Activated CD8-positive, alpha-beta T cell treated with anti-CD3 and anti-CD28 coated beads, Interleukin-2, amount 10 ng/mL, durations not matched to agents 7 days and 5 days (primary cell): Measurements from ENCODE around the gene PACS1. TPM values are rescaled to one million over a fixed set of nuclear protein-coding genes. Genes with fewer than 3 reads are reported as not detected.
"Not testable (repeated sequence)": the region's sequence is repeated elsewhere in the genome, so short reads cannot be mapped to it uniquely, and the experiment has no call there.

Source experiments
- ATAC-seq: fragments of 150-1000 bp; cut with Tn5 transposase; one replicate; pipeline ENCODE4 v1.10.0; 2021; ENCODE audit warnings: moderate library complexity
- CTCF ChIA-PET: fragments of 350-600 bp; sonication (Branson Sonifier 250); formaldehyde crosslinking; loops from one replicate; lab custom pipeline; 2021; ENCODE audit warnings: antibody characterized with exemption; lab: Charles Lee
- POLR2A ChIA-PET: fragments of 350-600 bp; sonication (Branson Sonifier 250); formaldehyde crosslinking; loops from one replicate; lab custom pipeline; 2021; ENCODE audit warnings: antibody characterized with exemption; lab: Charles Lee
- DNase-seq: peaks from one replicate; pipeline ENCODE4 v3.0.0-alpha.2; 2020
- H3K27ac Mint-ChIP-seq: one replicate; pipeline ENCODE4 v1.8.0; 2021; ENCODE audit warnings: mild to moderate bottlenecking, mixed read lengths
- H3K27me3 Mint-ChIP-seq: one replicate; pipeline ENCODE4 v1.8.0; 2021; ENCODE audit warnings: low read depth, mixed read lengths
- H3K36me3 Mint-ChIP-seq: one replicate; pipeline ENCODE4 v1.8.0; 2021; ENCODE audit warnings: low read depth, mixed read lengths
- H3K4me1 Mint-ChIP-seq: one replicate; pipeline ENCODE4 v1.8.0; 2021; ENCODE audit warnings: low read depth, mixed read lengths
- H3K4me3 Mint-ChIP-seq: one replicate; pipeline ENCODE4 v1.8.0; 2021; ENCODE audit warnings: mild to moderate bottlenecking, mixed read lengths
- H3K9me3 Mint-ChIP-seq: one replicate; pipeline ENCODE4 v1.8.0; 2022; ENCODE audit warnings: mixed read lengths; ENCODE audit not compliant: insufficient read depth
- total RNA-seq, 2 experiments: library from RNA; stranded (reverse); gene quantifications; one replicate each; pipeline ENCODE4 v1.2.3, GENCODE V29; 2021

Gene PACS1
- total RNA-seq, 2 experiments from 2014 or later = 84.6 to 91.6 TPM

- DNase-seq = no peak
- no peak for ATAC-seq
- POLR2A ChIA-PET = interaction anchor here (0.8 kb wide), 1 partner anchor 13 kb away, joined by 3 read pairs; no protein-coding TSS in a partner anchor
- Mint-ChIP-seq H3K27me3 (no peaks in the 10 kb centered on the region), H3K36me3 (peaks cover 9% of the 10 kb centered on the region), H3K9me3 (no peaks in the 10 kb centered on the region), H3K27ac (peak overlapping the region; percentile 80), H3K4me1 (peaks cover 89% of the 10 kb centered on the region), H3K4me3 (peak overlapping the region; percentile 50)
- CTCF ChIA-PET = interaction anchor here (1.0 to 7.5 kb wide), 6 partner anchors 10 to 45 kb away, joined by 3 to 116 read pairs (median 4); partner anchors contain the start of gene PACS1
Measured at GRCh38 chr11:66112601-66113499, 42.8 kb downstream of the PACS1 start.

- CTCF ChIA-PET = interaction anchor here (1.0 to 7.5 kb wide), 10 partner anchors 9 to 197 kb away, joined by 3 to 116 read pairs (median 12); partner anchors contain the start of gene PACS1
- not testable (repeated sequence) for H3K27me3 Mint-ChIP-seq, H3K9me3 Mint-ChIP-seq, H3K36me3 Mint-ChIP-seq, DNase-seq, ATAC-seq
- POLR2A ChIA-PET = interaction anchor here (0.6 to 1.8 kb wide), 8 partner anchors 10 to 62 kb away, joined by 3 to 10 read pairs (median 6); partner anchors contain the start of gene SF3B2
- peak overlapping the region; percentile 91 for H3K27ac Mint-ChIP-seq
- H3K4me3 Mint-ChIP-seq = peak overlapping the region; percentile 69
- H3K4me1 Mint-ChIP-seq = peaks cover 86% of the 10 kb centered on the region
Measured at GRCh38 chr11:66114957-66115356, 44.9 kb downstream of the PACS1 start.

GRCh38 chr11:66115638-66116301 lies 45.7 kb downstream of the PACS1 start:
- CTCF ChIA-PET = interaction anchor here (1.0 to 7.5 kb wide), 15 partner anchors 8 to 336 kb away, joined by 3 to 116 read pairs (median 6); partner anchors contain the start of gene PACS1
- ATAC-seq (peak; percentile 53), DNase-seq (peak; percentile 53)
- peak overlapping the region; percentile 69 for H3K4me3 Mint-ChIP-seq
- H3K9me3 Mint-ChIP-seq = no peaks in the 10 kb centered on the region
- peaks cover 6% of the 10 kb centered on the region for H3K36me3 Mint-ChIP-seq
- H3K27ac Mint-ChIP-seq = peak overlapping the region; percentile 91
- no peaks in the 10 kb centered on the region for H3K27me3 Mint-ChIP-seq
- H3K4me1 Mint-ChIP-seq = peaks cover 84% of the 10 kb centered on the region
- POLR2A ChIA-PET = interaction anchor here (0.6 to 1.8 kb wide), 13 partner anchors 9 to 63 kb away, joined by 3 to 10 read pairs (median 5); partner anchors contain the start of gene SF3B2

GRCh38 chr11:66116576-66117361 lies 46.7 kb downstream of the PACS1 start:
- DNase-seq = peak; percentile 33
- Mint-ChIP-seq H3K4me3 (peak overlapping the region; percentile 69), H3K36me3 (peaks cover 5% of the 10 kb centered on the region), H3K9me3 (no peaks in the 10 kb centered on the region), H3K27me3 (no peaks in the 10 kb centered on the region), H3K4me1 (peaks cover 79% of the 10 kb centered on the region), H3K27ac (peak overlapping the region; percentile 91)
- peak; percentile 30 for ATAC-seq
- ChIA-PET POLR2A (interaction anchor here (0.9 to 1.8 kb wide), 9 partner anchors 8 to 64 kb away, joined by 3 to 10 read pairs (median 7); partner anchors contain the start of gene SF3B2), CTCF (interaction anchor here (0.8 to 7.5 kb wide), 14 partner anchors 9 to 337 kb away, joined by 3 to 116 read pairs (median 8); partner anchors contain the start of gene PACS1)

GRCh38 chr11:66118847-66119246 lies 48.8 kb downstream of the PACS1 start:
- Mint-ChIP-seq H3K27me3 (no peaks in the 10 kb centered on the region), H3K27ac (no peak overlapping the region), H3K4me3 (no peak overlapping the region), H3K4me1 (peaks cover 60% of the 10 kb centered on the region), H3K36me3 (peaks cover 1% of the 10 kb centered on the region), H3K9me3 (no peaks in the 10 kb centered on the region)
- ATAC-seq (no peak), DNase-seq (no peak)
- POLR2A ChIA-PET = interaction anchor here (0.9 to 1.2 kb wide), 2 partner anchors 10 to 18 kb away, joined by 3 read pairs; no protein-coding TSS in a partner anchor
- CTCF ChIA-PET = interaction anchor here (0.9 to 7.5 kb wide), 5 partner anchors 8 to 66 kb away, joined by 3 to 116 read pairs (median 8); partner anchors contain the start of gene PACS1

- DNase-seq (no peak), ATAC-seq (no peak)
- H3K4me1 Mint-ChIP-seq = peaks cover 61% of the 10 kb centered on the region
- ChIA-PET POLR2A (interaction anchor here (1.2 to 1.6 kb wide), 2 partner anchors 10 to 38 kb away, joined by 3 to 4 read pairs; no protein-coding TSS in a partner anchor), CTCF (interaction anchor here (1.2 to 7.5 kb wide), 4 partner anchors 14 to 75 kb away, joined by 3 to 116 read pairs (median 8); partner anchors contain the start of gene PACS1)
- no peaks in the 10 kb centered on the region for H3K9me3 Mint-ChIP-seq
- H3K27me3 Mint-ChIP-seq = no peaks in the 10 kb centered on the region
- no peak overlapping the region for H3K27ac Mint-ChIP-seq
- H3K4me3 Mint-ChIP-seq = no peak overlapping the region
- peaks cover 3% of the 10 kb centered on the region for H3K36me3 Mint-ChIP-seq
Measured at GRCh38 chr11:66119348-66120133, 49.5 kb downstream of the PACS1 start.

- H3K4me3 Mint-ChIP-seq = no peak overlapping the region
- H3K9me3 Mint-ChIP-seq = no peaks in the 10 kb centered on the region
- H3K27ac Mint-ChIP-seq = no peak overlapping the region
- H3K4me1 Mint-ChIP-seq = peaks cover 60% of the 10 kb centered on the region
- DNase-seq = no peak
- H3K36me3 Mint-ChIP-seq = peaks cover 3% of the 10 kb centered on the region
- POLR2A ChIA-PET = no interaction called here
- CTCF ChIA-PET = interaction anchor here (1.2 kb wide), 2 partner anchors 10 to 40 kb away, joined by 3 to 4 read pairs; no protein-coding TSS in a partner anchor
- H3K27me3 Mint-ChIP-seq = no peaks in the 10 kb centered on the region
- ATAC-seq = no peak
Measured at GRCh38 chr11:66121466-66121865, 51.4 kb downstream of the PACS1 start.

GRCh38 chr11:66123902-66124301 lies 53.8 kb downstream of the PACS1 start:
- no peaks in the 10 kb centered on the region for H3K27me3 Mint-ChIP-seq
- peaks cover 55% of the 10 kb centered on the region for H3K4me1 Mint-ChIP-seq
- no peak overlapping the region for H3K4me3 Mint-ChIP-seq
- DNase-seq (no peak), ATAC-seq (no peak)
- H3K9me3 Mint-ChIP-seq = no peaks in the 10 kb centered on the region
- peaks cover 5% of the 10 kb centered on the region for H3K36me3 Mint-ChIP-seq
- H3K27ac Mint-ChIP-seq = no peak overlapping the region
- ChIA-PET CTCF (interaction anchor here (1.0 to 3.5 kb wide), 5 partner anchors 9 to 61 kb away, joined by 3 to 42 read pairs (median 7); no protein-coding TSS in a partner anchor), POLR2A (interaction anchor here (1.9 kb wide), 1 partner anchor 8 kb away, joined by 8 read pairs; no protein-coding TSS in a partner anchor)

- Mint-ChIP-seq H3K27ac (peak overlapping the region; percentile 4), H3K4me3 (no peak overlapping the region), H3K36me3 (peaks cover 5% of the 10 kb centered on the region), H3K4me1 (peaks cover 50% of the 10 kb centered on the region), H3K9me3 (no peaks in the 10 kb centered on the region), H3K27me3 (no peaks in the 10 kb centered on the region)
- DNase-seq = no peak
- no peak for ATAC-seq
- CTCF ChIA-PET = interaction anchor here (1.0 to 3.5 kb wide), 8 partner anchors 9 to 234 kb away, joined by 3 to 42 read pairs (median 8); partner anchors contain the start of genes CCDC85B and PACS1
- POLR2A ChIA-PET = interaction anchor here (1.9 kb wide), 1 partner anchor 9 kb away, joined by 8 read pairs; no protein-coding TSS in a partner anchor
Measured at GRCh38 chr11:66124564-66124963, 54.5 kb downstream of the PACS1 start.
